Measurements from ENCODE around the gene CDK19.

The CDK19 gene

GRCh38 chr6:110831405-110831804, 16.1 kb upstream of the CDK19 start:
- H3K27ac ChIP-seq (ENCODE audit: low read length, poor library complexity, severe bottlenecking), result no peak overlapping the region

DNA sequence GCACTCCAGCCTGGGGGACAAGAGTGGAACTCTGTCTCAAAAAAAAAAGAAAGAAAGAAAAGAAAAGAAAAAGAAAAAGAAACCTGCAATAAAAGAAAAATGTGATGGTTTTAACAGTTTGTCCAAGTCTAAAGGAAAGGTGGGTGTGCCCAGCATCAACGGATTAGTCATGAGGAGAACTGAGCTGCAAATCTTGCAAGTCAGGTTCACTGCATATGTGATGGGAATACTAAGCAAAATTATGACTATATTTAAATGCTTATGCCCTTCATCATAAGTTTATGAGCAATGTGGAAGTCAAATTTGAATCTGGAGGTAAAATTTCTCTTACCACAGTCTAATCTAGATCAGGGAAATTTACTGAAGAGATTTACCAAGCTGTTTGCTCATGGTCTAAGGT, 13.1 kb upstream of the CDK19 start:
- no peak overlapping the region for H3K9ac ChIP-seq (ENCODE audit: low read length)
- H2AFZ ChIP-seq (ENCODE audit: low read depth, low read length), result no peak overlapping the region
- DNase-seq, result no peak
- no peaks in the 10 kb centered on the region for H3K9me3 ChIP-seq (ENCODE audit: control insufficient read depth, low read length)
- H3K4me2 ChIP-seq (ENCODE audit: low read length, poor library complexity, severe bottlenecking), result no peak overlapping the region
- H3K27me3 ChIP-seq (ENCODE audit: control insufficient read depth in 1 of 2, insufficient read depth in 1 of 2, low read length in 2 of 2), result no peaks in the 10 kb centered on the region
- H2BK5ac ChIP-seq (ENCODE audit: low read depth, low read length, poor library complexity, severe bottlenecking), result no peak overlapping the region
- no peaks in the 10 kb centered on the region for H3K4me1 ChIP-seq (ENCODE audit: control insufficient read depth, insufficient read depth, low read depth, low read length)
- H3K4me3 ChIP-seq (ENCODE audit: insufficient read depth in 1 of 2, low read depth in 1 of 2, low read length in 2 of 2), result no peak overlapping the region
- no peaks in the 10 kb centered on the region for H3K36me3 ChIP-seq (ENCODE audit: control insufficient read depth in 1 of 2, insufficient read depth in 2 of 2, low read depth in 1 of 2, low read length in 2 of 2)
- no peak overlapping the region for H3K4ac ChIP-seq (ENCODE audit: low read depth in 1 of 2, low read length in 2 of 2)
- no peak overlapping the region for H2BK15ac ChIP-seq (ENCODE audit: low read depth, poor library complexity, severe bottlenecking)
- no peak overlapping the region for H4K91ac ChIP-seq (ENCODE audit: low read length)
- no peak overlapping the region for H3K18ac ChIP-seq (ENCODE audit: low read depth in 1 of 2, low read length in 2 of 2)
- H3K14ac ChIP-seq (ENCODE audit: low read length in 2 of 2), result no peak overlapping the region
- H4K8ac ChIP-seq (ENCODE audit: low read length), result no peak overlapping the region
- WGBS, result 94% methylated on average over 1 of the region's 1 CpG
- H3K23ac ChIP-seq (ENCODE audit: low read length in 2 of 2), result no peak overlapping the region
- H2BK12ac ChIP-seq (ENCODE audit: low read length in 2 of 2), result no peak overlapping the region
- H3K27ac ChIP-seq (ENCODE audit: low read length, poor library complexity, severe bottlenecking), result no peak overlapping the region
- H3K79me1 ChIP-seq (replicated peaks; ENCODE audit: low read length, poor library complexity, severe bottlenecking), result no peaks in the 10 kb centered on the region
- H2BK120ac ChIP-seq (ENCODE audit: low read depth, low read length), result no peak overlapping the region
- no peak overlapping the region for H2AK5ac ChIP-seq (ENCODE audit: low read length, severe bottlenecking)

More at GRCh38 chr6:110831405-110831804, 16.1 kb upstream of the CDK19 start:
- no peak overlapping the region for H2AFZ ChIP-seq (ENCODE audit: low read depth, low read length)
- WGBS, result 97% methylated on average over 3 of the region's 6 CpGs
- H2BK5ac ChIP-seq (ENCODE audit: low read depth, low read length, poor library complexity, severe bottlenecking), result no peak overlapping the region
- H3K36me3 ChIP-seq (ENCODE audit: control insufficient read depth in 1 of 2, insufficient read depth in 2 of 2, low read depth in 1 of 2, low read length in 2 of 2), result no peaks in the 10 kb centered on the region
- no peak overlapping the region for H2BK12ac ChIP-seq (ENCODE audit: low read length in 2 of 2)
- no peak overlapping the region for H3K4me3 ChIP-seq (ENCODE audit: insufficient read depth in 1 of 2, low read depth in 1 of 2, low read length in 2 of 2)
- H2AK5ac ChIP-seq (ENCODE audit: low read length, severe bottlenecking), result no peak overlapping the region
- no peaks in the 10 kb centered on the region for H3K9me3 ChIP-seq (ENCODE audit: control insufficient read depth, low read length)
- no peak overlapping the region for H2BK15ac ChIP-seq (ENCODE audit: low read depth, poor library complexity, severe bottlenecking)
- no peak overlapping the region for H2BK120ac ChIP-seq (ENCODE audit: low read depth, low read length)
- H3K18ac ChIP-seq (ENCODE audit: low read depth in 1 of 2, low read length in 2 of 2), result no peak overlapping the region
- H3K14ac ChIP-seq (ENCODE audit: low read length in 2 of 2), result no peak overlapping the region
- DNase-seq, result no peak
- H3K79me1 ChIP-seq (replicated peaks; ENCODE audit: low read length, poor library complexity, severe bottlenecking), result no peaks in the 10 kb centered on the region
- no peak overlapping the region for H3K4me2 ChIP-seq (ENCODE audit: low read length, poor library complexity, severe bottlenecking)
- H3K9ac ChIP-seq (ENCODE audit: low read length), result no peak overlapping the region
- no peak overlapping the region for H4K91ac ChIP-seq (ENCODE audit: low read length)
- no peak overlapping the region for H3K23ac ChIP-seq (ENCODE audit: low read length in 2 of 2)
- no peaks in the 10 kb centered on the region for H3K27me3 ChIP-seq (ENCODE audit: control insufficient read depth in 1 of 2, insufficient read depth in 1 of 2, low read length in 2 of 2)
- no peaks in the 10 kb centered on the region for H3K4me1 ChIP-seq (ENCODE audit: control insufficient read depth, insufficient read depth, low read depth, low read length)
- H3K4ac ChIP-seq (ENCODE audit: low read depth in 1 of 2, low read length in 2 of 2), result no peak overlapping the region
- H4K8ac ChIP-seq (ENCODE audit: low read length), result no peak overlapping the region

- no peak overlapping the region for H2BK12ac ChIP-seq (ENCODE audit: low read length in 2 of 2)
- no peak overlapping the region for H2BK5ac ChIP-seq (ENCODE audit: low read depth, low read length, poor library complexity, severe bottlenecking)
- 49% methylated on average over 9 of the region's 9 CpGs for WGBS
- no peaks in the 10 kb centered on the region for H3K36me3 ChIP-seq (ENCODE audit: control insufficient read depth in 1 of 2, insufficient read depth in 2 of 2, low read depth in 1 of 2, low read length in 2 of 2)
- no peaks in the 10 kb centered on the region for H3K4me1 ChIP-seq (ENCODE audit: control insufficient read depth, insufficient read depth, low read depth, low read length)
- peak; percentile 45 for DNase-seq
- H3K27me3 ChIP-seq (ENCODE audit: control insufficient read depth in 1 of 2, insufficient read depth in 1 of 2, low read length in 2 of 2), result no peaks in the 10 kb centered on the region
- H2AK5ac ChIP-seq (ENCODE audit: low read length, severe bottlenecking), result no peak overlapping the region
- H4K8ac ChIP-seq (ENCODE audit: low read length), result peak overlapping the region; percentile 55
- no peak overlapping the region for H3K4me2 ChIP-seq (ENCODE audit: low read length, poor library complexity, severe bottlenecking)
- H3K18ac ChIP-seq (ENCODE audit: low read depth in 1 of 2, low read length in 2 of 2), result peak overlapping the region in 1 of 2 experiments; percentile 28
- no peak overlapping the region for H2AFZ ChIP-seq (ENCODE audit: low read depth, low read length)
- H3K14ac ChIP-seq (ENCODE audit: low read length in 2 of 2), result no peak overlapping the region
- H4K91ac ChIP-seq (ENCODE audit: low read length), result no peak overlapping the region
- H3K9ac ChIP-seq (ENCODE audit: low read length), result peak overlapping the region; percentile 79
- no peaks in the 10 kb centered on the region for H3K79me1 ChIP-seq (replicated peaks; ENCODE audit: low read length, poor library complexity, severe bottlenecking)
- H2BK15ac ChIP-seq (ENCODE audit: low read depth, poor library complexity, severe bottlenecking), result no peak overlapping the region
- no peak overlapping the region for H3K4ac ChIP-seq (ENCODE audit: low read depth in 1 of 2, low read length in 2 of 2)
- H2BK120ac ChIP-seq (ENCODE audit: low read depth, low read length), result no peak overlapping the region
- no peak overlapping the region for H3K27ac ChIP-seq (ENCODE audit: low read length, poor library complexity, severe bottlenecking)
- no peak overlapping the region for H3K23ac ChIP-seq (ENCODE audit: low read length in 2 of 2)
- H3K9me3 ChIP-seq (ENCODE audit: control insufficient read depth, low read length), result no peaks in the 10 kb centered on the region
- no peak overlapping the region for H3K4me3 ChIP-seq (ENCODE audit: insufficient read depth in 1 of 2, low read depth in 1 of 2, low read length in 2 of 2)
Measured at GRCh38 chr6:110826236-110827129, 11.2 kb upstream of the CDK19 start.

- Histone ChIP-seq H3K14ac (ENCODE audit: low read length in 2 of 2) (no peak overlapping the region), H3K9me3 (ENCODE audit: control insufficient read depth, low read length) (no peaks in the 10 kb centered on the region), H4K8ac (ENCODE audit: low read length) (no peak overlapping the region), H3K4me3 (ENCODE audit: insufficient read depth in 1 of 2, low read depth in 1 of 2, low read length in 2 of 2) (no peak overlapping the region), H3K9ac (ENCODE audit: low read length) (no peak overlapping the region), H2AFZ (ENCODE audit: low read depth, low read length) (no peak overlapping the region), H2BK5ac (ENCODE audit: low read depth, low read length, poor library complexity, severe bottlenecking) (no peak overlapping the region), H3K23ac (ENCODE audit: low read length in 2 of 2) (no peak overlapping the region), H3K18ac (ENCODE audit: low read depth in 1 of 2, low read length in 2 of 2) (no peak overlapping the region), H3K36me3 (ENCODE audit: control insufficient read depth in 1 of 2, insufficient read depth in 2 of 2, low read depth in 1 of 2, low read length in 2 of 2) (no peaks in the 10 kb centered on the region), H3K4me2 (ENCODE audit: low read length, poor library complexity, severe bottlenecking) (no peak overlapping the region), H3K27me3 (ENCODE audit: control insufficient read depth in 1 of 2, insufficient read depth in 1 of 2, low read length in 2 of 2) (no peaks in the 10 kb centered on the region), H2BK15ac (ENCODE audit: low read depth, poor library complexity, severe bottlenecking) (no peak overlapping the region), H4K91ac (ENCODE audit: low read length) (no peak overlapping the region), H3K4me1 (ENCODE audit: control insufficient read depth, insufficient read depth, low read depth, low read length) (no peaks in the 10 kb centered on the region), H2BK120ac (ENCODE audit: low read depth, low read length) (no peak overlapping the region), H2BK12ac (ENCODE audit: low read length in 2 of 2) (no peak overlapping the region), H3K79me1 (replicated peaks; ENCODE audit: low read length, poor library complexity, severe bottlenecking) (no peaks in the 10 kb centered on the region), H3K27ac (ENCODE audit: low read length, poor library complexity, severe bottlenecking) (no peak overlapping the region), H2AK5ac (ENCODE audit: low read length, severe bottlenecking) (no peak overlapping the region), H3K4ac (ENCODE audit: low read depth in 1 of 2, low read length in 2 of 2) (no peak overlapping the region)
- WGBS, result no CpG with 5 or more reads among the region's 2 CpGs
- DNase-seq, result peak; percentile 16
Measured at GRCh38 chr6:110823146-110823545, 7.9 kb upstream of the CDK19 start.
